DMS 273 treated with DMSO at 0.1 percent for 48 hours (cell line): ENCODE measurements around the gene PREP.

ENCODE experiments used
- DNase-seq: peaks from one replicate; lab custom pipeline; 2025; lab: John Stamatoyannopoulos, UW

PREP gene

DNA sequence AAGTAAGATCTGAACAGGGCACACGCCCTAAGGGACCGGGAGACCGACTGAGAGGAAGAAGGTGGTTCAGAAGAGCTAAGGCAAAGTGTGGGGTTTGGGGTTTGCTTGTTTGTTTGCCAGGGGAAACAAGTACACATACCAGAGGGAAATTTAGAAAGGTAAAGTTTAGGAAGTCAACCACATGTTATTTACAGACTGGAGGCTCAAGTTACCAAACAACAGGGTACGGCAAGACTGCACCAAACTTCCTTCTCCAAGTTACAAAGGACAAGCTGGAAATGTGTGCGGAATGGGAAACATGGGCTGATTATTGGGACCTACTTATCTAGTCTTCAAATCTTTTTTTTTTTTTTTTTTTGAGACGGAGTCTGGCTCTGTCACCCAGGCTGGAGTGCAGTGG is 11.2 kb downstream of the PREP start:
- DNase-seq: no peak

DNA sequence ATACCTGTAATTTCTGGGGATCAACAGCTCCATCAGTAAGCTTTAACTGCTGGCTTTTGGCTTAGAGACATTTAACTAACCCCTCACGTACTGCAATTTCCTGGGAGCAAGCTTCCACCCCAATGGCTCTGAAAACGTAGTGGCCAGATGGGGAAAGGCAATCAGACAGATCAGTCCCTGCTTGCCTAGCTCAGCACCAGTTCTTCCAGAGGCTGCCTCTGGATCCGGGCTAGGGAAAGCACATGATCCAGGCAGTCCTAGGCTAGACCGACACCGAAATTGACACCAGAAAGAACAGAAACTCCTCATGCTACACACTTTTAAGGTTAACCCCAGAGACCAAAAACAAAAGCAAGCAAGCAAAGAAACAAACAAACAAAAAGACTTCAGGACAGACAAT is 13.3 kb downstream of the PREP start:
- DNase-seq: no peak

DNA sequence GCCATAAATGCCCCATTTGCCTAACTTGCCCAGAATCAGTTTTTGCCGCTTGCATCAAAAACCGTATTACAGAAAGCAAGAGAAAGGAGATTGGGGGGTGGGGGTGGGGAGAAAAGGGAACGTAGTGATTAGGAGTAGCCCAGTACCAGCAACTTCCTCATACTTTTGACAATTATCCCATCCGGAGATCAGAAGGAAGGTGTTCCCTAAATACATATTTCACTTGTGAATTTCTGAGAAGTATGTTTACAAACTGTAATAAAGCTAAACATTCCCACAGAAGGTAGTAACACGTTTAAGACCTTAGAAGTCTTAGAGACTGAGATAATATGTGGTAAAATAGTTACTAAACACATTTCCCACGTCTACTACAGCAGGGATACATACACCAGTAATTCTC is 14.5 kb downstream of the PREP start:
- no peak for DNase-seq

DNA sequence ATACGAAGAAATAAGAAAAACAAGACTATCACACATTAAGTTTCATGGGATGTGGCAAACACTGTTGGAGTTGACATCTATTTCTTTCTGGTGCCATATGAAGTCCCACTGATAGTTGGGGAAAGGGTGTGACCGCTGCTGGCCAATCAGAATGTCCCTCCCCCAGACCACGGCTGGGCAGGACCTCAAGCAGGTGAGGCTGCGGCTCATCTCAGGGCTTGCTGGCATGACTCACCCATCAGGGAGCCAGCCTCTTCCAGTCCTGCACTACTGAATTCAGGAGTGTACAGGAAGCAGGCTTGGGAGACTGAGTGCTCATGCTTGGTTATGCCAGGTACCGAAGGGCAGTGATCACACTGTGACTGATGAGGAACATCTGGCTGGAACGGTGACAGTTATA is 18.9 kb downstream of the PREP start:
- DNase-seq: no peak

- DNase-seq: no peak
Observed at GRCh38 chr6:105382958-105383357, 19.9 kb downstream of the PREP start.

- DNase-seq: no peak
Observed at GRCh38 chr6:105382496-105382895, 20.4 kb downstream of the PREP start.

- DNase-seq: no peak
Observed at GRCh38 chr6:105380634-105381033, 22.2 kb downstream of the PREP start.

- DNase-seq: no peak
Observed at GRCh38 chr6:105375797-105376196, 27.1 kb downstream of the PREP start.

- DNase-seq: no peak
Observed at GRCh38 chr6:105374010-105374420, 28.9 kb downstream of the PREP start.

DNA sequence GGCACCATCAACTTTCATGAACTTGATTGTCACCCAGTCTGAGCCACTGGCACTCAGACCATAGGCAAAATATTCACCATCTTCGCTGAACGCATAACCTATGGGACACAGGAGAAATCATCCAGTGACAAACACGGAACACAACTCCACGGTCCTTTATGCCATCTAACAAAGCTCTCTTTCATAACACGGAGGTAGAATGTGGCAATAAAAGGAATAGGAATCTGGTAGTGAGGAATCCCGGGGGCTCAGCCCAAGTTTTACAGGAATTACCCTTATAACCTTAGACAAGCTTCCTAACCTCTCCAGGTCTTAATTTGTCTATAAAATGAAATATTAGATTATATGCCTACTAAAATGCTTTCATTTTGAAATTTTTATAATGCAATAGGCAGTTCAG is 29.4 kb downstream of the PREP start:
- no peak for DNase-seq

DNA sequence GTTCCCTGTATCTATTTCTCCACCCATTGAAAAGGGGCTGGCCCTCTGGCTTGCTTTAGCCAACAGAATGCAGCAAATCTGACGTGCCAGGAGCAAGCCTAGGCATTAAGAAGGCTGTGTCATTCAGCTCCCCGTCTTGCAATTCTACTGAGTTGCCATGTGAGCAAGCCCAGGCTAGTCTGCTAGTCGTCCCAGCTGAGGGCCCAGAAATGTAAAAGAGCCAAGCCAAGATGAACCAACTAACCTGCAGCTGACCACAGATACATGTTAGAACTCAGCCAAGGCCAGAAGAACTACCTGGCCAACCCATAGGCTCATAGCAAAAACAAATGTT is 30.1 kb downstream of the PREP start:
- no peak for DNase-seq

GRCh38 chr6:105372142-105372848 is 30.6 kb downstream of the PREP start:
- DNase-seq: no peak

DNA sequence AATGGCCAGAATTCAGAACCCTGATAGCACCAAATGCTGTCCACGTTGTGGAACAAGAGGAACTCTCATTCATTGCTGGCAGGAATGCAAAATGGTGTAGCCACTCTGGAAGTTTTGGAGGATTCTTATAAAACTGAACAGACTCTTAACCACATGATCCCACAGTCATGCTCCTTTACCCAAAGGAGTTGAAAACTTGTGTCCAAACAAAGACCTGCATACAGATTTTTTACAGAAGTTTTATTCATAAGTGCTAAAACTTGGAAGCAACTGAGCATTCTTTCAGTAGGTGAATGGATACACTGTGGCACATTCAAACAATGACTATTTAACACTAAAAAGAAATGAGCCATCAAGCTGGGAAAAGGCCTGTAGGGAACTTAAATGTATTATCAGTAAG is 32.5 kb downstream of the PREP start:
- no peak for DNase-seq

DNA sequence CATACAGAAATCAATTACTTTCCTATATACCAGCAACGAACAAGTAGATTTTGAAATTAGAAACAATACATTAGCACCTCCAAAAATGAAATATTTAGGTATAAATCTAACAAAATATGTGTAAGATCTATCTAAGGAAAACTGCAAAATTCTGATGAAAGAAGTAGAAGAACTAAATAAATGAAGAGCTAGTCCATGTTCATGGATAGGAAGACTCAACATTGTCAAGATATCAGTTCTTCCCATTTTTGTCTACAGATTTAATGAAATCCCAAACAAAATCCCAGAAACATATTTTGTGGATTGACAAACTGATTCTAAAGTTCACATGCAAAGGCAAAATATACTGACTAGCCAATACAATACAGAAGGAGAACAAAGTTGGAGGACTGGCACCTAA is 33.7 kb downstream of the PREP start:
- no peak for DNase-seq

- DNase-seq: no peak
Observed at GRCh38 chr6:105364243-105364642, 38.6 kb downstream of the PREP start.

DNA sequence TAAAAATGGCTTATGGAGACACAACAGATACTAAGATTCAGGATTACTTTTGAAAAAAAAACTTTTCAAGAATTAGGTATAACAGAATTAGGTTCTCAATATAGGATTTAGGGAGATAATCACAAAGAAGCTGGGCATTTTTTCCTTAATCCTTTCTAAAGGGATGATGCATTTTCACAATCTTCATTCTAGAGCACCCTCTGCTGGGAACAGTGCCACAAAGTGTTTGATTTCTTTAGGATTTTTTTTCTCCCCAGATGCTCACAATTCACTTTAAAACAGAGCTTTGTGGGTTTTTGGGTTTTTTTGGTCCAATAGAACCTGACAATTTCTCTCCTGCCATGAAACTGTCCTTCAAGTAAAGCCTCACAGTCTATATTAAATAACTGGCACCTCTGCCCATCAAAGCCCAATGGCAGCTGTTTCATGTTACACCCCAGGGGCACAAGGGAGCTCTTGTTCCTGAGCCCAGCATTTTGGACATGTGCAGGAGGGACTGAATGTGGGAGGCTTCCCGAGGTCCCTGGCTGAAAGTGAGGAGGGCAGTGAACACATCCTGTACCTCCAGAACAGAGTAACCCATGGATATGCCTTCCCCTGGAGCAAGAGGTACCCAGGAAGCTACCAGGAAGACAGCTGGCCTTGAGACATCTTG is 39.7 kb downstream of the PREP start:
- DNase-seq: no peak

DNA sequence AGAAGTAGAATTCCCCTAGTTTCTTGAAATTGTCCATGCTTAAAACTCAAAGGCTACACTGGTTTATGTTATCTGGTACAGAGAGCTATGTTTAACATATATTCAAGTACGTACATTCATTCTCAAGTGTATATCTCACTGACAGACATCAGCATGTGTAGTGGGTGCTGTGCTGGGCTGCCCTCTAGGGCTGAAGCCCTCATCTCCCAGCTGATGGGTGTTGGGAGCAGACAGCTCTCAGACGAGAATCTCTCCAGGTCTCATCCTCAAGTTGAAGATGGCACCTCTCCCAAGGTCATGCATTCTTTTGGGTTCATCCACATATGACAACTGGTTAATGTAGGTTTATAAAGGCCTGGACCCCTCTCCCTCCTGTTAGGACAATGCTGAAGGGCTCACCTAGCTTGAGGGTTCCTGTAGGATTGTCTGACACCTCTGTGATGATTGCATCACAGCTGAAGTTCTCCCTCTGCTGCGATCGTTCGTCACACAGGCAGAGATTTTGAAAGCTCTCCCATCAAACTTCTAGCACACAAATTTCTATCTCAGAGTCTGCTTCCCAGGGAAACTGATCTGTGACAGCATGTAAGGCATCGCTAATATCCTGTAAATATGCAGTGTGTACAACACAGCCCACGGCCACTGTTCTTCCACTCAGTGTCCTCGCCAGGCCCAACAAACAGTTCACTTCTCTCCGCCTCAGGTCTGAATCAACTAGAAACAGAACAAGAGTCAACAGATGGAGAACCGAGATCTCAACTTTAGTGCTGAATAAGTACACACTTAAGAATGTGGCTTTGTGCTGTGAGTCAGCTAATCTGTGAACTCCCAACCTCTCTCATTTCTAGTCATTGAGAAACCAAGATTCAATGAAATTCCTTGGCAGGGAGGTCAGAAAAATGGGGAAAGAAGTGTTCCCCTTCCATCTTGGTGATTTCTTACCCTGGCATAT is 43.2 kb downstream of the PREP start:
- no peak for DNase-seq

- no peak for DNase-seq
Observed at GRCh38 chr6:105357165-105357564, 45.7 kb downstream of the PREP start.

DNA sequence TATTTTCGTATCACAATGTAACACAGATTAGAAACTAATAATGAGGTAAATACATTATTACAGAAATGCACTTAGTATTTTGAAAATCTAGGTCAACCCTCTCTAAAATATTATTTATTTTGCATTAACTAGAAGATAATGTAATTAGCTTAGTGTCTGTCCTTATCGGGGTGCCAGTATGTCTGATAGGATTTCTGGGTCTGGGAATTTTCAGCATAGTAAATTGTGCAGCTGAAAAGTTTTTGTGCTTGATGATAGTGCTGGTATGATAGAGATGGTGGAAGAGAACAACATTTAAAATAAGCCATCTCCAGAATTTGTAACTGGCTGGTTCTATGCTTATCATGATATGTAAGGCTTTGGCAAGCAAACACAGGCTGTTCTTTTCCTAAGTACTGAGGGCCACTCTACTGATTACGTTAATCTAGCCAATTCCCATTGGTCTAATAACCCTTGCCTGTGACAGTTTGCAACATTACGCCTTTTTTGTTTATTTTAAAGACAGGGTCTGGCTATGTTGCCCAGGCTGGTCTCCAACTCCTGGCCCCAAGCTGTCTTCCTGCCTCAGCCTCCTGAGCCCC is 50.8 kb downstream of the PREP start:
- no peak for DNase-seq

- no peak for DNase-seq
Observed at GRCh38 chr6:105348897-105349296, 54.0 kb downstream of the PREP start.

GRCh38 chr6:105346052-105346451 is 56.8 kb downstream of the PREP start:
- DNase-seq: no peak

- no peak for DNase-seq
Observed at GRCh38 chr6:105345506-105345905, 57.4 kb downstream of the PREP start.
